Suprapubic skin (tissue), 4 donors: ENCODE results near the gene SEMA6B. TPM values are rescaled to one million over a fixed set of nuclear protein-coding genes. Genes with fewer than 3 reads are reported as not detected.

Source experiments
- DNase-seq, 2 donors: peaks; one replicate each; pipeline ENCODE4 v3.0.0-alpha.2; 2019; ENCODE audit warnings: low spot score in 2 of 2
- H3K27ac ChIP-seq: fragments of 200-600 bp; sonication (generic); one replicate; pipeline ENCODE4 v1.5.1; 2019
- H3K27me3 ChIP-seq: fragments of 200-600 bp; sonication (generic); one replicate; pipeline ENCODE4 v1.5.1; 2019
- H3K36me3 ChIP-seq: fragments of 200-600 bp; sonication (generic); one replicate; pipeline ENCODE4 v1.5.1; 2019
- H3K4me1 ChIP-seq: fragments of 200-600 bp; sonication (generic); one replicate; pipeline ENCODE4 v1.5.1; 2019
- H3K4me3 ChIP-seq: fragments of 200-600 bp; sonication (generic); one replicate; pipeline ENCODE4 v1.5.1; 2019; ENCODE audit warnings: mild to moderate bottlenecking
- H3K9me3 ChIP-seq: fragments of 200-600 bp; sonication (generic); one replicate; pipeline ENCODE4 v1.5.1; 2019
- CTCF ChIP-seq, 2 donors: fragments of 200-600 bp in 1 of 2; fragments of 450-650 bp in 1 of 2; sonication (generic) in 1 of 2; IDR thresholded peaks; one replicate each; pipeline ENCODE4 v1.5.1; 2016 to 2019; ENCODE audit warnings: antibody characterized with exemption in 2 of 2, mild to moderate bottlenecking in 1 of 2, moderate library complexity in 1 of 2
- EP300 ChIP-seq: sonication (generic); formaldehyde crosslinking; IDR thresholded peaks from one replicate; pipeline ENCODE4 v1.6.1; 2017; ENCODE audit warnings: antibody characterized with exemption
- POLR2A ChIP-seq, 2 donors: fragments of 450-650 bp; IDR thresholded peaks; one replicate each; pipeline ENCODE4 v1.6.1; 2017; ENCODE audit warnings: antibody characterized with exemption in 2 of 2, mild to moderate bottlenecking in 2 of 2, moderate library complexity in 2 of 2
- POLR2AphosphoS5 ChIP-seq, 3 donors: sonication (generic); formaldehyde crosslinking; IDR thresholded peaks; one replicate each; pipeline ENCODE4 v1.6.1; 2017; ENCODE audit warnings: antibody characterized with exemption in 3 of 3
- WGBS: methylation state at CpG from one replicate; pipeline ENCODE4 v1.1.5; 2018; 5-methylcytosine and 5-hydroxymethylcytosine counted together
- total RNA-seq, 4 donors: library from RNA; depleted of rRNA; stranded (reverse); fragments of >200 nt; gene quantifications; one replicate each; pipeline ENCODE4 v1.1.0, GENCODE V29; 2016

Gene SEMA6B
- total RNA-seq, 4 donors from 2014 or later: 1.5 to 5.4 (median 3.3) TPM

- Histone ChIP-seq H3K27ac (no peak overlapping the region), H3K4me3 (no peak overlapping the region), H3K4me1 (peaks cover 11% of the 10 kb centered on the region), H3K27me3 (peaks cover 8% of the 10 kb centered on the region), H3K36me3 (no peaks in the 10 kb centered on the region), H3K9me3 (no peaks in the 10 kb centered on the region)
- no peak for DNase-seq
- TF ChIP-seq POLR2A (IDR thresholded peaks at IDR 0.05): no peak
- TF ChIP-seq POLR2AphosphoS5 (IDR thresholded peaks at IDR 0.05): no peak
- no peak for TF ChIP-seq CTCF (IDR thresholded peaks at IDR 0.05)
- no peak for TF ChIP-seq EP300
- WGBS: 68% methylated on average over 41 of the region's 43 CpGs
Observed at GRCh38 chr19:4555657-4556561, 3.6 kb downstream of the SEMA6B start.

- Histone ChIP-seq H3K4me3 (no peak overlapping the region), H3K9me3 (no peaks in the 10 kb centered on the region), H3K36me3 (no peaks in the 10 kb centered on the region), H3K4me1 (peaks cover 7% of the 10 kb centered on the region), H3K27me3 (peaks cover 17% of the 10 kb centered on the region), H3K27ac (no peak overlapping the region)
- DNase-seq: no peak
- 84% methylated on average over 6 of the region's 7 CpGs for WGBS
- TF ChIP-seq POLR2AphosphoS5 (IDR thresholded peaks at IDR 0.05) (no peak), POLR2A (IDR thresholded peaks at IDR 0.05) (no peak), EP300 (no peak), CTCF (IDR thresholded peaks at IDR 0.05) (no peak)
Observed at GRCh38 chr19:4554717-4555116, 4.8 kb downstream of the SEMA6B start.

GRCh38 chr19:4553775-4554174 lies 5.7 kb downstream of the SEMA6B start:
- H3K36me3 ChIP-seq: no peaks in the 10 kb centered on the region
- TF ChIP-seq POLR2AphosphoS5 (IDR thresholded peaks at IDR 0.05) (no peak), CTCF (IDR thresholded peaks at IDR 0.05) (no peak), EP300 (no peak), POLR2A (IDR thresholded peaks at IDR 0.05) (no peak)
- H3K9me3 ChIP-seq: no peaks in the 10 kb centered on the region
- H3K27me3 ChIP-seq: peaks cover 17% of the 10 kb centered on the region
- H3K4me3 ChIP-seq: no peak overlapping the region
- H3K4me1 ChIP-seq: peaks cover 7% of the 10 kb centered on the region
- no peak for DNase-seq
- WGBS: 75% methylated on average over 3 of the region's 3 CpGs
- no peak overlapping the region for H3K27ac ChIP-seq

GRCh38 chr19:4553092-4553695 lies 6.3 kb downstream of the SEMA6B start:
- TF ChIP-seq POLR2AphosphoS5 (IDR thresholded peaks at IDR 0.05): no peak
- no peak for TF ChIP-seq CTCF (IDR thresholded peaks at IDR 0.05)
- no peak for TF ChIP-seq POLR2A (IDR thresholded peaks at IDR 0.05)
- no peak for TF ChIP-seq EP300
- peaks cover 5% of the 10 kb centered on the region for H3K4me1 ChIP-seq
- H3K27me3 ChIP-seq: peaks cover 17% of the 10 kb centered on the region
- no peaks in the 10 kb centered on the region for H3K36me3 ChIP-seq
- H3K9me3 ChIP-seq: no peaks in the 10 kb centered on the region
- H3K4me3 ChIP-seq: no peak overlapping the region
- no peak for DNase-seq
- H3K27ac ChIP-seq: no peak overlapping the region

- Histone ChIP-seq H3K27me3 (peaks cover 17% of the 10 kb centered on the region), H3K9me3 (no peaks in the 10 kb centered on the region), H3K36me3 (no peaks in the 10 kb centered on the region), H3K4me1 (no peaks in the 10 kb centered on the region), H3K4me3 (no peak overlapping the region), H3K27ac (no peak overlapping the region)
- no peak for DNase-seq
- TF ChIP-seq POLR2A (IDR thresholded peaks at IDR 0.05) (no peak), EP300 (no peak), CTCF (IDR thresholded peaks at IDR 0.05) (no peak), POLR2AphosphoS5 (IDR thresholded peaks at IDR 0.05) (no peak)
- WGBS: 89% methylated on average over 14 of the region's 18 CpGs
Observed at GRCh38 chr19:4552525-4552819, 7.0 kb downstream of the SEMA6B start.
